Activated effector memory CD4-positive, alpha-beta T cell treated with Interleukin-2 at 50 U/mL for 16 hours (primary cell): ENCODE data around the gene SPDYC.
"Not testable (repeated sequence)": the region's sequence is repeated elsewhere in the genome, so short reads cannot be mapped to it uniquely, and the experiment has no call there.

Source experiments
- DNase-seq: peaks from one replicate; pipeline ENCODE4 v3.0.0-alpha.2; 2020

The SPDYC gene

GRCh38 chr11:65174571-65175010 lies 4.6 kb downstream of the SPDYC start:
- DNase-seq: not testable (repeated sequence)

- DNase-seq: peak; percentile 47
These were observed 11.0 kb downstream of the SPDYC start for GRCh38 chr11:65180877-65181568.

- DNase-seq: peak; percentile 70
These were observed 11.7 kb downstream of the SPDYC start, which contains the start of gene CAPN1 for GRCh38 chr11:65181569-65182257. CAPN1 (plus strand) TSS chr11:65181928; CDS start chr11:65182702, 774 bp downstream.

GRCh38 chr11:65182258-65183170 lies 12.5 kb downstream of the SPDYC start:
- no peak for DNase-seq

GRCh38 chr11:65183201-65183891 lies 13.3 kb downstream of the SPDYC start:
- no peak for DNase-seq

GRCh38 chr11:65184146-65184545 lies 14.1 kb downstream of the SPDYC start:
- DNase-seq: no peak

GRCh38 chr11:65185171-65185570 lies 15.1 kb downstream of the SPDYC start:
- no peak for DNase-seq

- no peak for DNase-seq
These were observed 15.9 kb downstream of the SPDYC start for GRCh38 chr11:65185869-65186341.

GRCh38 chr11:65186701-65187100 lies 16.7 kb downstream of the SPDYC start:
- DNase-seq: no peak

- no peak for DNase-seq
These were observed 17.2 kb downstream of the SPDYC start for GRCh38 chr11:65187146-65187675.

GRCh38 chr11:65187971-65188461 lies 18.0 kb downstream of the SPDYC start:
- no peak for DNase-seq

GRCh38 chr11:65188486-65188885 lies 18.5 kb downstream of the SPDYC start:
- DNase-seq: no peak

- no peak for DNase-seq
These were observed 19.2 kb downstream of the SPDYC start for GRCh38 chr11:65189191-65189590.

- DNase-seq: no peak
These were observed 24.5 kb downstream of the SPDYC start for GRCh38 chr11:65194564-65194963.

GRCh38 chr11:65204143-65204542 lies 34.1 kb downstream of the SPDYC start:
- no peak for DNase-seq

GRCh38 chr11:65204646-65205601 lies 34.9 kb downstream of the SPDYC start:
- DNase-seq: no peak

GRCh38 chr11:65205602-65205967 lies 35.6 kb downstream of the SPDYC start:
- DNase-seq: no peak

GRCh38 chr11:65206441-65206841 lies 36.4 kb downstream of the SPDYC start:
- no peak for DNase-seq

GRCh38 chr11:65206901-65207300 lies 36.9 kb downstream of the SPDYC start:
- no peak for DNase-seq

- no peak for DNase-seq
These were observed 38.1 kb downstream of the SPDYC start for GRCh38 chr11:65207918-65208784.
